Measurements from ENCODE around the gene HMGN5. TPM values are rescaled to one million over a fixed set of nuclear protein-coding genes. Genes with fewer than 3 reads are reported as not detected.
A peak's percentile ranks its signal among the peaks of the same experiment; 100 is the strongest.

Gene HMGN5
- total RNA-seq, 1 experiment from 2014 or later: 17.9 TPM

GRCh38 chrX:81205551-81205950 is 3.8 kb upstream of the HMGN5 start:
- Histone ChIP-seq H3K27ac (ENCODE audit: low read depth, low read length, poor library complexity, severe bottlenecking) (no peak overlapping the region), H3K4me3 (ENCODE audit: low read depth, low read length, poor library complexity, severe bottlenecking) (no peak overlapping the region), H3K4me1 (ENCODE audit: insufficient read depth, low read length, poor library complexity, severe bottlenecking) (no peaks in the 10 kb centered on the region), H3K36me3 (ENCODE audit: insufficient read depth, low read length, poor library complexity, severe bottlenecking) (no peaks in the 10 kb centered on the region), H3K27me3 (replicated peaks; ENCODE audit: insufficient read depth, low read depth, low read length, poor library complexity) (no peaks in the 10 kb centered on the region), H3K9me3 (ENCODE audit: low read depth, low read length, poor library complexity, severe bottlenecking) (no peaks in the 10 kb centered on the region)
- DNase-seq (ENCODE audit: low spot score): no peak
- intact Hi-C loops (cut with micrococcal nuclease; ENCODE audit: unreplicated experiment): no loop called here
- ChIA-PET POLR2A (ENCODE audit: low non-redundant PET) (no interaction called here), CTCF (no interaction called here)
- TF ChIP-seq, protein P1, sequence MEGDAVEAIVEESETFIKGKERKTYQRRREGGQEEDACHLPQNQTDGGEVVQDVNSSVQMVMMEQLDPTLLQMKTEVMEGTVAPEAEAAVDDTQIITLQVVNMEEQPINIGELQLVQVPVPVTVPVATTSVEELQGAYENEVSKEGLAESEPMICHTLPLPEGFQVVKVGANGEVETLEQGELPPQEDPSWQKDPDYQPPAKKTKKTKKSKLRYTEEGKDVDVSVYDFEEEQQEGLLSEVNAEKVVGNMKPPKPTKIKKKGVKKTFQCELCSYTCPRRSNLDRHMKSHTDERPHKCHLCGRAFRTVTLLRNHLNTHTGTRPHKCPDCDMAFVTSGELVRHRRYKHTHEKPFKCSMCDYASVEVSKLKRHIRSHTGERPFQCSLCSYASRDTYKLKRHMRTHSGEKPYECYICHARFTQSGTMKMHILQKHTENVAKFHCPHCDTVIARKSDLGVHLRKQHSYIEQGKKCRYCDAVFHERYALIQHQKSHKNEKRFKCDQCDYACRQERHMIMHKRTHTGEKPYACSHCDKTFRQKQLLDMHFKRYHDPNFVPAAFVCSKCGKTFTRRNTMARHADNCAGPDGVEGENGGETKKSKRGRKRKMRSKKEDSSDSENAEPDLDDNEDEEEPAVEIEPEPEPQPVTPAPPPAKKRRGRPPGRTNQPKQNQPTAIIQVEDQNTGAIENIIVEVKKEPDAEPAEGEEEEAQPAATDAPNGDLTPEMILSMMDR (conservative IDR thresholded peaks at IDR 0.05; ENCODE audit: low read depth, low read length): no peak
- TF ChIP-seq EZH2 (IDR thresholded peaks at IDR 0.05; ENCODE audit: borderline replicate concordance, low read depth, low read length, poor library complexity, severe bottlenecking): no peak
- no TSS peak for BruUV-seq (replicated peaks)

- POLR2A ChIA-PET (ENCODE audit: low non-redundant PET): no interaction called here
- Histone ChIP-seq H3K27ac (ENCODE audit: low read depth, low read length, poor library complexity, severe bottlenecking) (peak overlapping the region; percentile 84), H3K27me3 (replicated peaks; ENCODE audit: insufficient read depth, low read depth, low read length, poor library complexity) (no peaks in the 10 kb centered on the region), H3K36me3 (ENCODE audit: insufficient read depth, low read length, poor library complexity, severe bottlenecking) (no peaks in the 10 kb centered on the region), H3K4me1 (ENCODE audit: insufficient read depth, low read length, poor library complexity, severe bottlenecking) (no peaks in the 10 kb centered on the region), H3K9me3 (ENCODE audit: low read depth, low read length, poor library complexity, severe bottlenecking) (no peaks in the 10 kb centered on the region), H3K4me3 (ENCODE audit: low read depth, low read length, poor library complexity, severe bottlenecking) (peak overlapping the region; percentile 59)
- no peak for DNase-seq (ENCODE audit: low spot score)
- intact Hi-C loops (cut with micrococcal nuclease; ENCODE audit: unreplicated experiment): loop anchor here (5.0 kb wide), 1 partner anchor 81 kb away; no protein-coding TSS in a partner anchor
- CTCF ChIA-PET: no interaction called here
- no TSS peak for BruUV-seq (replicated peaks)
- TF ChIP-seq, protein P1 (conservative IDR thresholded peaks at IDR 0.05; ENCODE audit: low read depth, low read length): no peak
- no peak for TF ChIP-seq EZH2 (IDR thresholded peaks at IDR 0.05; ENCODE audit: borderline replicate concordance, low read depth, low read length, poor library complexity, severe bottlenecking)
Measured at GRCh38 chrX:81202943-81203342, 1.2 kb upstream of the HMGN5 start.

DNA sequence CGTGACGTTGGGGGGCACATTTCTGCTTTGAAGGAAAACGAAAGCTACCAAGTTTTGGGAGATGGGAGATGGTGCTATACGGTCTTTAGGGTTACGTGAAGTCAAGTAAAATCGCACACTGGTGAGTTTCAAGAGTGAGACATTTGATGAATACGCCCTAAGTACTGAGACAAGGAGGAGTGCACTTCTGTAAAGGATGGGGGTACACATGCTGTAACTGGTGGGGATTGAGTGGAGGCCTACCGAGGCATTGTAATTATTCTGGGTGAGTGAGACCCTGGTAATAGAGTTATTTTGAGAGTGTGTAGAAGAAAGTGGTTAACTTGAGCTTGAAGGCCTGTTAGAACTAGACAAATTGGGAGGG is 725 bp upstream of the HMGN5 start:
- ChIA-PET CTCF (no interaction called here), POLR2A (ENCODE audit: low non-redundant PET) (no interaction called here)
- TF ChIP-seq EZH2 (IDR thresholded peaks at IDR 0.05; ENCODE audit: borderline replicate concordance, low read depth, low read length, poor library complexity, severe bottlenecking): no peak
- TF ChIP-seq, protein P1 (conservative IDR thresholded peaks at IDR 0.05; ENCODE audit: low read depth, low read length): no peak
- BruUV-seq (replicated peaks): no TSS peak
- Histone ChIP-seq H3K27me3 (replicated peaks; ENCODE audit: insufficient read depth, low read depth, low read length, poor library complexity) (no peaks in the 10 kb centered on the region), H3K27ac (ENCODE audit: low read depth, low read length, poor library complexity, severe bottlenecking) (peak overlapping the region; percentile 84), H3K4me3 (ENCODE audit: low read depth, low read length, poor library complexity, severe bottlenecking) (peak overlapping the region; percentile 59), H3K36me3 (ENCODE audit: insufficient read depth, low read length, poor library complexity, severe bottlenecking) (no peaks in the 10 kb centered on the region), H3K4me1 (ENCODE audit: insufficient read depth, low read length, poor library complexity, severe bottlenecking) (no peaks in the 10 kb centered on the region), H3K9me3 (ENCODE audit: low read depth, low read length, poor library complexity, severe bottlenecking) (no peaks in the 10 kb centered on the region)
- intact Hi-C loops (cut with micrococcal nuclease; ENCODE audit: unreplicated experiment): loop anchor here (5.0 kb wide), 1 partner anchor 80 kb away; no protein-coding TSS in a partner anchor
- no peak for DNase-seq (ENCODE audit: low spot score)
